Activated naive CD4-positive, alpha-beta T cell treated with anti-CD3 and anti-CD28 coated beads, Interleukin-2, amount 50 U/mL, for 72 hours (primary cell): Measurements from ENCODE around the gene RPL31. TPM values are rescaled to one million over a fixed set of nuclear protein-coding genes. Genes with fewer than 3 reads are reported as not detected.
"Not testable (repeated sequence)": the region's sequence is repeated elsewhere in the genome, so short reads cannot be mapped to it uniquely, and the experiment has no call there.

Experiments used
- ATAC-seq, 2 donors: fragments of 150-1000 bp; cut with Tn5 transposase; 2 replicates each; pipeline ENCODE4 v1.10.0; 2021; ENCODE audit warnings: mild to moderate bottlenecking in 2 of 2, moderate library complexity in 2 of 2
- DNase-seq, 2 donors: peaks; one replicate each; pipeline ENCODE4 v3.0.0; 2021 to 2022; ENCODE audit warnings: low spot score in 2 of 2
- H3K27ac Mint-ChIP-seq, 2 donors: one replicate each; pipeline ENCODE4 v1.8.0; 2022; ENCODE audit warnings: mild to moderate bottlenecking in 2 of 2, mixed read lengths in 2 of 2
- H3K36me3 Mint-ChIP-seq, 2 donors: one replicate each; pipeline ENCODE4 v1.8.0; 2022; ENCODE audit warnings: mixed read lengths in 2 of 2
- H3K9me3 Mint-ChIP-seq, 2 donors: one replicate each; pipeline ENCODE4 v1.8.0; 2022; ENCODE audit warnings: mixed read lengths in 2 of 2
- total RNA-seq, 2 donors: library from RNA; stranded (reverse); gene quantifications; one replicate each; pipeline ENCODE4 v1.2.3, GENCODE V29; 2022

RPL31 gene
- total RNA-seq, 2 donors from 2014 or later = 1,392 to 1,582 TPM

DNA sequence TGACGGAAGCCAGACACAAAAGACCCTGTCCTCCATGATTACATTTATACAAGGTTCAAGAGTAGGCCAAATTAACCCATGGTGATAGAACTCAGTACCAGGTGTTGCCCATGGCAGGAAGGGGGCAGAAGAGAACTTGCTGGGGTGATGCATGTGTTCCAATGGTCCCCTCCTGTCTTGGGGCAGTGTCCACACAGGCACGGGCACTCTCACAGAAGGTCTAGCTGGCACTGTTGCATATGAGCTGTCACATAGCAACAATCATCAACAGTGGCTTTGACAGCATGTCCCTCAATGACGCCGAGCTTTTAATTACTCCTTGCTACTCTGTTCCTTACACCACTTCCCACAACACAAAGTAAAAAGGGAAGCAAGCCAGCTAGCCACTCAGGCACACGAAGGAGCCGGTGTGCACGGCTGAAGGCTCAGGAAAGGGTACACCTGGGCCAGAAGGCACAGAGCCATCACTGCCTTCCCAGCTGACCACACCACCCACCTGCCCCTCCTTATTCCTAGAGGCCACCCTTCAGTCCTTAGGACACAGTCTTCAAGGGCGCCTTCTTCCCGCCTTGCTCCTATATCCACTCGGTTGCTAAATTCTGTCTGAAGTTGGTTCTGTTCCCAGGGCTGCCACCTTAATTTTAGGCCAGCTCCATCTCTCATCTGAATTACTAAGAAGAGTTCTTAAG is 28.9 kb downstream of the RPL31 start:
- Mint-ChIP-seq H3K9me3 (no peaks in the 10 kb centered on the region), H3K27ac (no peak overlapping the region), H3K36me3 (no peaks in the 10 kb centered on the region)
- ATAC-seq (no peak), DNase-seq (no peak)

DNA sequence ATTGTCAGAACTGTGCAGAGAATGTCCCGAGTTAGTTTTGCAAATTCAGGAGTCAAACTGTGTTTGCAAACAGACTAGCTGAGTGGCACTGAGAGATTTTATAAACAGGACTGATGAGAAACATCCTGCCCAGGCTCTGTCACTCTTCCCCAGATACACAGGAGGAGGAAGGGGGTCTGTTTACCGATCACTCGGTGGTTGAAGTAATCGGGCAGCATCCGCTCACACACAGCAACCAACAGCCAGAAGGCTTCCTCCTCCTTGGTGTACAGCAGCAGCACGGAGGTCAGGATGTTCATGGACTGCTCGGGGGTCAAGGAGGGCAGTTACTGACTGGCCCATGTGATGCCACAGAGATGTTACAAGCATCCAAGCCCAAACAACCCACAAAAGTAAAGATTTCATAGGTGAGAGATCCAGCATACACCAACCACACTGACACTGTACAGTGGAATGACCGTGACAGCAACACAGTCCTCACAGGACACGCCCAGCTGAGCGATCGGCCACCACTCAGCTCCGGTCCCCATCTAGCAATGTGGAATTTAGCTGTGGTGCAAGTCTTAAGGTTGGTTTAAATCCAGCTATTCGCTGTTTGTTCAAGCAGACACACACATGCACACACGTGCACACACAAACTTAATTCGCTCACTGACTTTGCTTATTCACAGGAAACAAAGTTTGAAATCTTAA is 30.1 kb downstream of the RPL31 start:
- DNase-seq (no peak), ATAC-seq (no peak)
- no peak overlapping the region for H3K27ac Mint-ChIP-seq
- no peaks in the 10 kb centered on the region for H3K36me3 Mint-ChIP-seq
- H3K9me3 Mint-ChIP-seq = no peaks in the 10 kb centered on the region

DNA sequence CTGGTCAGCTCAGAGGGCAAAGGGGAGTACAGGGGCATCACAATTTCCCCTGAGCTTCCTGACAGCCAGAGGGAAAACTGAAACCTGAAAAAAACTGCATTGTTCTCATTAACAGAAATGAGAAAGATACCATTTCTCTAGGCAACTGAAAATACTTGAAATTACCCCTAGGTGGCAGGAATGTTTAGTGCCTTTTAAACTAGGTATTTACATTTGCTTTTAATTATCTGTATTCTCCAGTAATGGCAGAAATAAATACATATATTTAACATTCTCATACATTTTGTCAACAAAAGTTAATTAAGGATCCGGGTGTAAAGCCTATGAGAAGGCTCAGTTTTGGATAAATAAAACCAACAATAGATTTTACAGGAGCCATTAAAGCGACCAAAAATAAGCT is 34.5 kb downstream of the RPL31 start:
- DNase-seq = no peak
- no peak for ATAC-seq
- Mint-ChIP-seq H3K27ac (no peak overlapping the region), H3K9me3 (no peaks in the 10 kb centered on the region), H3K36me3 (no peaks in the 10 kb centered on the region)

DNA sequence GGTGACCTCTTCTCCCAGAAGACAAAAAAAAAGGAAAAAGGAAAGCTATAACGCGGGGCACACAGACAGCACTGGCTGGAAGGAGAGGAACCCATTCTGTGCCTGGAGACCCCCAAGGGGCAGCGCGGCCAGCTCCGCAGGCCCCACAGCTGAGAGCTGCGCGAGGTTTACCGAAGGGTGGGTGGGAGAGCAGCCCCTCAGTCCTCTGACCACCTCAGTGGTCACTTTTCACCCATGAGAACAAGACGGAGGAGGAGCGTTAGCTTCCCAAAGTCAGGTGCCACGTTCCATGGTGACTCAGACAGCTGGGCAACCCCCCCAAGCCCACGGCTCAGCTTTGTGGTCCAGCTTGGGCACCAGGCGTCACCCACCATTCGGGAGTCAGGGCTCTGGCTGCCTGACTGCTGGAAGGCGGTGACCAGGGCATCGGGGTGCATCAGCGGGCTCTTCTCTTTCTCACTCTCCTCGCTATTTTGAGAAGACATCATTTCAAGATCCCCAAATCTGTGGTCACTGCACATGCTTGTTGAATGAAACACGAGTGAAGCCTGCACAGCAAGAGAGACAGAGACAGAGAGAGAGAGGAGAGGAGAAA is 35.2 kb downstream of the RPL31 start:
- ATAC-seq = no peak
- no peaks in the 10 kb centered on the region for H3K36me3 Mint-ChIP-seq
- H3K27ac Mint-ChIP-seq = peak overlapping the region in 1 of 2 donors; percentile 14
- DNase-seq = no peak
- H3K9me3 Mint-ChIP-seq = no peaks in the 10 kb centered on the region

DNA sequence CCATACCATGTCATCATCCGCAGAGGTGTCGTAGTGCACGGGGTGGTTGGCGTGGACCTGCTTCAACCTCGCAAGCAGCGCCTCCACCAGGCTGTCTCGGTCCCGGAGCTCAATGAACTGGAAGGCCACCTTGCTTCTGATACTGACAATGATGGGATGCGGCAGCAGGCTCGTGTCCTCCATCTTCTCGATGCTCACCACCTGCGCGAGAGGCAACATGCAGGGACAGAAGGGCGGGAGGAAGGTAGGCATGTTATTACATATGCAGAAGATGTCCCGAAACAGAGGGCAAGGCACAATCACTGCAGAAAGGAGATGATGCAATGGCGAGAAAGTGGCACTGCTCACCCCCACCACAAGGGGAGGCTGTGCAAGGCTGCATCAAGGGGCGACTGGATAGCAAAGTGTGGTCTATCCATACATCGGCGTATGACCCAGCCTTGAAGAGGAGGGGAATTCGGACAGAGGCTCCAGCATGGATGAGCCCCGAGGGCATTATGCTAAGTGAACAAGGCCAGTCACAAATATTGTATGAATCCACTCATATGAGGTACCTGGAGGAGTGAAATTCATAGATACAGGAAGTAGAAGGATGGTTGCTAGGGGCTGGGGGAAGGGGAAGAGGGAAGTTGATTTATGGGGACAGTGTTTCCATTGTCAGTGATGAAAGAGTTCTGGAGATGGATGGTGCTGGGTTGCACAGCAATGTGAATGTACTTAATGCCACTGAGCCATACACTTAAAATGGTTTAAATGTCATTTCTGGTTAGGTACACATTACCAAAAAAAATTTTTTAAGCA is 36.6 kb downstream of the RPL31 start:
- Mint-ChIP-seq H3K27ac (peak overlapping the region; percentile 57 to 65), H3K9me3 (no peaks in the 10 kb centered on the region), H3K36me3 (no peaks in the 10 kb centered on the region)
- ATAC-seq = peak; percentile 44 to 68
- DNase-seq = peak in 1 of 2 donors; percentile 34

DNA sequence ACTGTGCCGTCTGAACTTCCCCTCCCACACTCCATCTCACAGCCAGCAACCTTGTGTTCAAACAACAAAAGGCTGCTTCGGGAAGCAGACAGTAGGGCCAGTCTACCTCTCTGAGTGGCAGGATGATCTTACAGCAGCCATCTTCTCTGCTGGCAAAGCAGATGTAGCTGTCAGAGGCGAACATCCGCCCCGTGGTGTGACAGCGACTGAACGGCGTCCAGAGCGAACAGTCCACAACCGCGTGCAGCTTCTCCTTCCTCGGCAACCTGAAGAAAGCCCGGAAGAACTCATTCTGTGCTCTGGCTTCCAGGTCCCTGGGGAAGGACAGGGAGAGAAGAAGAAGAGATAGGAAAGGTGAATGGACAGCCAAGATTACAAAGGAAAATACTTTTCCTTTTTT is 38.0 kb downstream of the RPL31 start:
- ATAC-seq (no peak), DNase-seq (no peak)
- Mint-ChIP-seq H3K27ac (no peak overlapping the region), H3K9me3 (no peaks in the 10 kb centered on the region), H3K36me3 (no peaks in the 10 kb centered on the region)

DNA sequence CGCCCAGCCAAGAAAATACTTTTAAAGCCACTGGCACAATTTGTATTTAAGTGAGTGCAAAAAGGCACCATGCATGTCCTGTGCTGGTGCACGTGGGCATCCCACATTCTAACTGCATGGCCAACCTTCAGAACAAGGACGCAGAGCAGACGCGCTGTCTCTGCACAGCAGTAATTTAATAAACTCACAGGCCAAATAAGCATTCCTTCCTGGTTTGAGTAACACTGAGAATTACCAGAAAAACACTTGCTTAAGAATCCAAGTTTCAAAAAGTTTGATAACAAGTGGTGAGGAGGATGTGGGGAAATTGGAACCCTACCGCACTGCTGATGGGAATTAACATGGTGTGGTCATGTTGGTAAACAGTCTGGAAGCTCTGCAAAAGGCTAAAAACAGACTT is 38.7 kb downstream of the RPL31 start:
- no peak for ATAC-seq
- no peaks in the 10 kb centered on the region for H3K36me3 Mint-ChIP-seq
- no peak for DNase-seq
- no peaks in the 10 kb centered on the region for H3K9me3 Mint-ChIP-seq
- no peak overlapping the region for H3K27ac Mint-ChIP-seq

DNA sequence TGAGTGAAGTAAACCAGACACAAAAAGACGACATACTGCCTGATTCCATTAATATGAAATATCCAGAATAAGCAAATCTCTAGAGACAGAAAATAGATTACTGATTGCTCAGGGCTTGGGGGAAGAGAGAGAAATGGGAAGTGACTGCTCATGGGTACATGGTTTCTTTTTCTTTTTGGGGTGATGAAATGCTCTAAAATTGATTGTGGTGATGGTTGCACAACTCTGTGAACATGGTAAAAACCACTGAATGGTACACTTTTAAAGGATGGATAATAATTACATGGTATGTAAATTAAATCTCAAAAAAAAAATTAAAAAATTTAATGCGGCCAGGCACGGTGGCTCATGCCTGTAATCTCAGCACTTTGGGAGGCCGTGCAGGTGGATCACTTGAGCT is 39.3 kb downstream of the RPL31 start:
- DNase-seq (no peak), ATAC-seq (no peak)
- H3K36me3 Mint-ChIP-seq = no peaks in the 10 kb centered on the region
- no peak overlapping the region for H3K27ac Mint-ChIP-seq
- H3K9me3 Mint-ChIP-seq = no peaks in the 10 kb centered on the region

DNA sequence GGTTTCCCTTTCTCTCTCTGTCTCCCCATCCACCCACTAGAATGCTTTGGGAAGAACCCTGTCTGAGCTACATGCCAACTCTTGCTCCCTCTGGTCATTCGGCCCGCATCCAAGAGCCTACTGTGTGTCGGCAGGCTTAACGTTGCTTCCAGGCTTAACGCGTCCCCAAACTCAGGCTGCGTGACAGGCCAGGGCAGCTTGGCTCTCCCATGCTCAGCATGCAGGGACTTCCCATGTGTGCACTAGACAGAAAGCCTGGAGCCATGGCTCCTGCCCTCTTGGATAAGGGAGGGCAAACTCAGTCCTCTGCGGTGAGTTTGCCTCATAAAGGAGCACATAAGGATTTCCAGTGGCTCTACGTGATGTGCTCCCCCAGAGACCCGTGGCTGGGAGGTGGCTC is 43.2 kb downstream of the RPL31 start:
- DNase-seq (no peak), ATAC-seq (no peak)
- Mint-ChIP-seq H3K9me3 (no peaks in the 10 kb centered on the region), H3K36me3 (no peaks in the 10 kb centered on the region), H3K27ac (peak overlapping the region in 1 of 2 donors; percentile 26)

DNA sequence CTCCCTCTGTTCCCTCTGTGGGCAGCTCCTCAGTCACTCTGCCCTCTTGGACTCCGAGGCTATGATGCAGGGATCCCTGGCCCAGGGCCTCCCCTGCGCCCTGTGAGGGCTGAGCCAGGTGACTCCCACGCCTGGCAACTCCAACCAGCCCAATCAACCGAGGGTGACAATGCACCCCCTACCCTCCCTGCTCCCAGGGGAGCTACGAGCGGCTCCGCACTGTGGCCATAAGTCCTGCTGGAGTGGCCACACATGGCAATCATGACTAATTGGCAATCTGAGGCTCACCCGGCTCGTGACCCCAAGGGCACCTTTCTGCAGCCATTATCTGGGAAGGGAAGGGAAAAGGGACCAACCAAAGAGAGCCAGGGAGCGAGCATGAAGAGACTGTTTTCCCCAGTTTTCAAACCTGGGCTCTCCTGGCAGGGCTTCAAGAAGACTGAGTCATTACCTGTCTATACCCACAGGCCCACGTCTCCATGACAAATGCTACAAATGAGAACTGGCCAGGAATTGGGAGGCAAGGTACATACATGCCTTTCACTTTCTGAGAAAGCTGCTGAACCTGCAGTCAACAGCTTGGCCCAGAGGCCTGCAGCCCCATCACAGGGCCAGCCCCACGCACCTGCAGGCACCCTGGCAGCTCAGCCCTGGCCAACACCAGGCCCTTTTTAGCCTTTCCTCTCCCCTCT is 45.1 kb downstream of the RPL31 start:
- Mint-ChIP-seq H3K36me3 (no peaks in the 10 kb centered on the region), H3K9me3 (no peaks in the 10 kb centered on the region), H3K27ac (no peak overlapping the region)
- ATAC-seq = peak; percentile 57 to 69
- DNase-seq = no peak

DNA sequence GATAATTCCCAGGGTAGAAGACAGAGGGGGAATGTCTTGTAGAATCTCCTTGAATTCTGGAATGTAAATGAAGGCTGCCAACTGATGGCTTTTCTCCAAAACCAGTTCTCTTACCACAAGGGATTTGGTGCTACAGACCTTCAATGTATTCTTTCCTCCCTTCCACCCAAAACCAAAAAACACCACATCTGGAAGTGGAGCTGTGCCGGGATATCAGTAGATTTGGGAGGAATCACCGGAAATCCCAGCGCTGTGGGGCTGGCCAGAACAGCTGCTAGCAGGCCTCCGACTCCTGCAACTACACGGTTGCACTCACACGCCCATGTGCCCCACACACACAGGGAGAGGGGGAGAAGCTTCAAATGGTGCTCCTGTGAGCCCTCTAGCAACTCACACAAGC is 45.7 kb downstream of the RPL31 start:
- Mint-ChIP-seq H3K36me3 (no peaks in the 10 kb centered on the region), H3K27ac (no peak overlapping the region), H3K9me3 (no peaks in the 10 kb centered on the region)
- DNase-seq (no peak), ATAC-seq (no peak)

DNA sequence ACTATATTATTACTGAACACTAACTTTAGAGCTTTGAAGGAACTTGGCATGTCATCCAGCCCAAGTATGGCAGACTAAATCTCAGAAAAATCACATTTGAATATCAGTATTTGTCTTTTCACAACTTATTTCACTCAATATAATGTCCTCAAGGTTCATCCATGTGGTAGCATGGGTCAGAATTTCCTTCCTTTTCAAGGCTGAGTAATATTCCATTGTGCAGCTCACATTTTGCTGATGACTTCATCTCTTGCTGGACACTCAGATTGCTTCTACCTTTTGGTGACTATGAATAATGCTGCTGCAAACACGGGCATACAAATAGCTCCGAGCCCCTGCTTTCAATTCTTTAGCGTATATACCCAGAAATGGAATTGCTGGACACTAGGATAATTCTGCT is 46.7 kb downstream of the RPL31 start:
- no peak overlapping the region for H3K27ac Mint-ChIP-seq
- no peaks in the 10 kb centered on the region for H3K9me3 Mint-ChIP-seq
- no peaks in the 10 kb centered on the region for H3K36me3 Mint-ChIP-seq
- DNase-seq = no peak
- no peak for ATAC-seq

DNA sequence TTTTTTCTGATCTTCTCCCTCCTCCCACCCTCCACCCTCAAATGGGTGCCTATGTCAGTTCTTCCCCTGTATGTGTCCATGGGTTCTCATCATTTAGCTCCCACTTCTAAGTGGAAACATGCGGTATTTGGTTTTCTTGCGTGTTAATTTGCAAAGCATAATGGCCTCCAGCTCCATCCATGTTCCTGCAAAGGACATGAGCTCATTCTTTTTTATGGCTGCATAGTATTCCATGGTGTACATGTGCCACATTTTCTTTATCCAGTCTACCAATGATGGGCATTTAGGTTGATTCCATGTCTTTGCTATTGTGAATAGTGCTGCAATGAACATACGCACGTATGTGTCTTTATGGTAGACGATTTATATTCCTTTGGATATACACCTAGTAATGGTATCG is 48.8 kb downstream of the RPL31 start:
- H3K27ac Mint-ChIP-seq, DNase-seq, H3K9me3 Mint-ChIP-seq, ATAC-seq, H3K36me3 Mint-ChIP-seq: not testable (repeated sequence)

DNA sequence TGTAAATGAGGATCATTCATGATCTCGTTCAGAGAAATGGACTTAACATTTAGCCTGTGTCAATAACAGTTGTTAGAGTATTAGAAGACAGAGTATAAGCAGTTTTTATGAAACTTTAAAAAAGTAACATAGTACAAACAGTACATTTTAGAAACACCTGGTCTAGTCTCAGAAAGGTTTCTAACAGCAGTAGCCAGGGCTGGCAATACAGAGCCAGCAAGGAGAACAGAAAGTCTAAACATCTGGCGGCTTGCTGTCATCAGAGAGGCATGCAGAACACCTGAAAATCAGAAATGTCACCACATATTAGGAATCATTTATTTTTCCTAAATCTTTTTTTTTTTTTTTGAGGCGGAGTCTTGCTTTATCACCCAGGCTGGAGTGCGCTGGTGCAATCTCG is 50.1 kb downstream of the RPL31 start:
- no peak for ATAC-seq
- Mint-ChIP-seq H3K9me3 (no peaks in the 10 kb centered on the region), H3K36me3 (no peaks in the 10 kb centered on the region), H3K27ac (no peak overlapping the region)
- no peak for DNase-seq

DNA sequence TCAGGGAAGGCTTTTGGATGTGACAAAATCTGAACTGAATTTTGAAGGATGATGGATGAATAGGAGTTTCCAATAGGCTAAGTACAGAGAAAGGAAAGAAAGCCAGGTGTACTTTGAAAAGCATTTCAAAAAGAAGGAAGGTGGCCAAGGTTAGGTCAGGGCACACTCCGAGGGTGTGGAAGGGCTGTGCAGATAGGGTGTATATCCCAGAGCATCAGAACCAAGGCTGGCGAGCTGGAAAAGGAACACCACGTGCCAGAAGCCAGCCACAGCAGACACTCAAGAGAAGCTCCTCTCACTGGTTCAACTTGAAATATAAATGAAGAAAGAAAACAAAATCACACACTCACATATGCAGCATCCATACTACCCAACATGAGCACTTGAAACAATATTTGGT is 51.0 kb downstream of the RPL31 start:
- DNase-seq = no peak
- ATAC-seq = no peak
- no peaks in the 10 kb centered on the region for H3K36me3 Mint-ChIP-seq
- no peak overlapping the region for H3K27ac Mint-ChIP-seq
- no peaks in the 10 kb centered on the region for H3K9me3 Mint-ChIP-seq
